Posterior vena cava (tissue), 2 donors: ENCODE measurements around the gene NGFR. TPM values are rescaled to one million over a fixed set of nuclear protein-coding genes. Genes with fewer than 3 reads are reported as not detected.
"Not testable (repeated sequence)": the region's sequence is repeated elsewhere in the genome, so short reads cannot be mapped to it uniquely, and the experiment has no call there.

Experiments used
- DNase-seq: peaks from one replicate; pipeline ENCODE4 v3.0.0-alpha.2; 2020; ENCODE audit warnings: low spot score
- intact Hi-C, 2 donors: fragments of 100-400 bp; cut with DNase I; formaldehyde crosslinking; loops; one replicate each; pipeline versions ENCODE4 v1.14.1 to v1.14.2; 2022 to 2023
- total RNA-seq, 2 donors: library from RNA; stranded (reverse); fragmentation: NEBNext Ultra II Directional; extraction: Animal tissue kit (Norgen Biotek cat#: 25700); gene quantifications; one replicate each; pipeline ENCODE4 v1.2.1, GENCODE V29; 2021
- donor health status: DM: yes; HTN: yes; CAD: no.
- donor health status: DM: yes; HTN: yes; CAD: no.

Gene NGFR
- total RNA-seq, 2 donors from 2014 or later = 35.7 to 69.9 TPM

DNA sequence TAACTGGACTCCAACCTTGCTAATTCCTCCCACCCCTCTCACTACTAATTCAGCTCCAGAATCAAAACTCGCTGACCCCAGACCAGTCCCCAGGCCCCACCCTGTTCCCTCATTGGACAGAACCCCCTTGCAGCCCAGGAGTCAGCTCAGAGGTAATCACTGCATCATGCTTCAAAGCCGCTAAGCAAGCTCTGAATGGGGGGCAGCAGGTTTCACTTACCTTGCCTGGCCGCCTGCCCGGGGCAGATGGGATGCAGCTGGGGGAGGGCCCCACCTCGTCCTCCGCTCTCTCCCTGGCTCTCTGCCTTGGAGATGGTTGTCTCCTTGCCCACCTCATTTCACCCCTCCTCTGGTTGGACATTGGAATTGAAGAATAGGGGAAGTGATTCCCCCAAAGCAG is 4.8 kb upstream of the NGFR start:
- intact Hi-C loops = no loop called here
- DNase-seq = no peak

DNA sequence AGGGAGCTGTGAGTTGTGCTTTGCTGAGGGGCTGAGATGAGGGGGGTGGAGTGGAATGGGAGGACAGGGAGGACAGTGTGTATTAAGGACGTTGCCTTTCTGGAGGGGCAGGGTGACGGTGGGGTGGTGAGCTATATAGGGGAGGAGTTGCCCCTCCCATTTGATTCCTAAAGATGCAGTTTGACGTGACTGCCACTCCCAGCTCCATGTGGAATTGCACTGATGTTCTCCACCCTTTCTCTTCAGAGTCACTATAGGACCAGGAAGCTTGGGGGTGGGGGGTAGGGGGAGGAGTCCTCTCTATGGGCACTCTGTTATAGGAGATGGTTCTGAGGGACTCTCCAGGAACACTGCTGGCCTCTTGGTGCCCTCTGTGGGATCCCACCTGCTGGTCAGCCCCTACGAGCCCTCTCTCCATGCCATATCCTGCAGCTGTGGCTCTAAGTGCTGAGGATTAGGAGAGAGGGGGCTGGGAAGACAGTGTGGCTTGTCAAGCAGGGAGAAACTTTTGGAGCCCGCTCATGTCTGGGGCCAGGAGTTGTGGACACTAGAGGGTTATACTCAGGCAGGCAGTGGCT is 3.8 kb upstream of the NGFR start:
- intact Hi-C loops = no loop called here

DNA sequence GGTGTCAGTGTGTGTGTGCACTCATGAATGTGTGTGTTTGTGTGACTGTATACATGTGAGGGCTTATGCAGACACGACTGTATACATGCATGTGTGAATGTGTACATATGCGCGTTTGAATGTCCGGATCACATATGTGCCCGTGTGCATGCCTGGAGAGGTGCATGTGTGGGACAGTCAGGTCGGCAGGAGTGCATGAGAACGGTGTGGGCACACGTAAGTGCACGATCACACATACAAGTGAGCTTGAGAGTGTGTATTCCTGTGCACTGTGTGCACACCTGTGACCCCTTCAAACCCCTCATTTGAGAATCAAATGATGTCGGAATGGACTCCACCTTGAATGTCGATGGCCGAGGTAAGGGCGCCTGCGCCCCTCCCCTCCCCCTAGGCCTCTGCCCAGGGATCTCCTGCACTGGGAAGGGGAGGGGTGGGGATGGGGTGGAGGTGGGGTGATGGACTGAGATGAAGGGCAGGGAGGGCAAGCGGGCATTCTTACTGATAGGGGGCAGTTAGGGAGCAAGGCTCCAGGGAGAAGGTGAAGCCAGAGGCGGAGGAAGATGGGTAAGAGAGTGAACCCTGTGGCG is 601 bp upstream of the NGFR start:
- intact Hi-C loops = no loop called here
- no peak for DNase-seq

More for the DNA sequence above, 3.8 kb upstream of the NGFR start:
- no peak for DNase-seq

DNA sequence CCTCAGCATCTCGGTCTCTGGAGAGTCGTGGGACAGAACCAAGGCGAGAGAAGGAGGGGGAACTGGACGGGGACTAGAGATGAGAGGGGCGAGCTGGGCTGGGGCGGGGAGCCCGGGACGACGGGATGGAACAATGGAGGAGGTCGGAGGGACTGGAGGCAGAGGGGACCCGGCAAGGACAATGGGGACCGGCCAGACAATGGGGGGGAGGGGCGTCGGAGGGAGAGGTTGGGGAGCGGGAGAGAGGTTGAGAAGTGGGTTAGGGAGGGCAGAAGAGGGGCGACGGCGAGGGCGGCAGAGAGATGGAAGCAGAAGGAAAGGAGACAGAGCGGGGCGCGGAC is 719 bp downstream of the NGFR start:
- no peak for DNase-seq
- intact Hi-C loops = loop anchor here (5.0 kb wide), 1 partner anchor 61 kb away; no protein-coding TSS in a partner anchor

DNA sequence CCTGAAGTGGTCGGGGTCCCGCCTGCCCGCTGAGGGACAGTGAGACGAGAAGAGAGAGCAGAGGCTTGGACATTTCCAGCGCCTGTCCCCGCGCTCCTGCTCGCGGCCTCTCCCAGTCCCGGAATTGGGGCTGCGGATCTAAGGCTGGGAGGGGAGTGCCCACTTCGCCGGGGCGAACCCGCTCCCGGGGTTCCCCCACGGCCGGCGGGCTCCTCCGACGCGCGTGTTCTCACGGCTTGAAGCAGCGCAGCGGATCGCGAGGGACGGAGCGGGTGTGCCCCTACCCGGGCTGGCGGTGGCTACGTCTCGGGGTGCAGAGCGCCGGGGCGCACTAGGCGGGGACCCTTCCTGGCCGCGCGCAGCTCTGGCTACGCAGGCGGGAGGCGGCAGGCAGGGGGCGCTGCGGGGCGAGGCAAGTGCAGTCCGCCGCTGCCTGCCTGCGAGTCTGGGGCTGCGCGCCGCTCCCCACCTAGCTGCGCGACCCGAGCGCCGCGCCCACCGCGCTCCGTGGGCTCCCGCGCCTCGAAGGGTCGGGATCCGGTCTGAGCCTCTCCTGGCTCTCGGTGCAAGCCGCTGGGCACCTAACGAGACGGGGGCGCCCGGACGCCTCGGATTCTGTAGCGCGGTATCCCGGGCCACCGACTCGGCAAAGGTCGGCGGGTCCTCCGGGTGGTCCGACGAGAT is 1.2 kb downstream of the NGFR start:
- intact Hi-C loops = loop anchor here (5.0 kb wide), 1 partner anchor 61 kb away; no protein-coding TSS in a partner anchor
- DNase-seq = peak; percentile 91

DNA sequence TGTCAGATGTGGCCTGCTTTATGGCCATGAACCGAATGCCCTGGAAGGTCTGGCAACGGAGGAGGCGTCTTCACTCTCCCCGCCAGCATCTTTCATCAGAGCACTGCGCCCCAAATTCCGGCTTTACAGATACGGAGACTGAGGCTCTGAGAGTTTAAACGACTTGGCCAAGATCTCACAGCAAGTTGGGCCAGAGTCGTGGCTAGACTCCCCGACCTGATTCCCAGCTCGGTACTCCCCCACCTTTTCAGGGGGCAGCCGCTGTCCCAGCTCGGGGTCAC is 1.7 kb downstream of the NGFR start:
- intact Hi-C loops = loop anchor here (5.0 kb wide), 1 partner anchor 60 kb away; no protein-coding TSS in a partner anchor
- no peak for DNase-seq

DNA sequence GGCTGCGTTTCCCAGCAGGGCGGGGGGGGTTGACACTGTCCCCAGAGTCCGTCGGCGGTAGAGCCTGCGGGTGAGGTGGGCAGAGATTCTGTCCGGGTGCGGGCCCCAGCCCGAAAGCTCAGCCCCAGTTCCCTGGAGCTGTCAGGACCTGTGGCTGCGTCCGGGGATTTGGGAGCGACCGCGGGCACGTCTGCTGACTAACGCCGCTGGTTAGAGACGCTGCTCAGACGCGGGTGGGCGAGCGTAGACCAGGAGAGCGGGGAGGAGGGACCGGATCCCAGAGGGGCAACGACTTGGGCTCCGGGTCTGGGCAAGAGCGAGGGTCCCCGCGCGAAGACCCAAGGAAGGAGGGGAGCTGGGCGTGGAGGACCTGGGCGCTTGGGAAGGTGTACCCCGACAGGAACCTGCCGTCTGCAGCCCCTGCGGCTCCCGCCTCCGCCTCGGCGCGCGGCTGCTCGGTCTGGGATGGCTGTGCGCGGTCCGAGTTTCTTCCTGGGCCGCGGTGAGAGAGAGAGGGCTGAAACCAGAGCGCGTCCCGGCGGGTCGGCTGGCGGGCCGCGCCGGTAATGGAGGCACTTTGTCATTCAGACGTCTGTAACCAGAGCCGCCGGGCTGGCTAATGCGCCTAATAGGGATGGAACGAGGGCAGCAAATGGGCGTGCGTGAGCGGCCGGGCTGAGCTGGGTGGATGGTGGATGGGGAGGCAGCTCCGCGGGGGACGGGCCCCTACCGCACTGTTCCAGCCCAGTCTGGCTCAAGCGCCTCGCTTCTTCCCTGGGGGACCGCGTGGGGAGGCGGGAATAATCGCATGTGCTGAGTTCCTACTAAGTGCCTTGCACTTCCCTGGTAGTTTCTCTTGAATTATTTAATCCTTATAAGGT is 2.3 kb downstream of the NGFR start:
- DNase-seq = peak; percentile 91
- intact Hi-C loops = loop anchor here (5.0 kb wide), 1 partner anchor 60 kb away; no protein-coding TSS in a partner anchor

DNA sequence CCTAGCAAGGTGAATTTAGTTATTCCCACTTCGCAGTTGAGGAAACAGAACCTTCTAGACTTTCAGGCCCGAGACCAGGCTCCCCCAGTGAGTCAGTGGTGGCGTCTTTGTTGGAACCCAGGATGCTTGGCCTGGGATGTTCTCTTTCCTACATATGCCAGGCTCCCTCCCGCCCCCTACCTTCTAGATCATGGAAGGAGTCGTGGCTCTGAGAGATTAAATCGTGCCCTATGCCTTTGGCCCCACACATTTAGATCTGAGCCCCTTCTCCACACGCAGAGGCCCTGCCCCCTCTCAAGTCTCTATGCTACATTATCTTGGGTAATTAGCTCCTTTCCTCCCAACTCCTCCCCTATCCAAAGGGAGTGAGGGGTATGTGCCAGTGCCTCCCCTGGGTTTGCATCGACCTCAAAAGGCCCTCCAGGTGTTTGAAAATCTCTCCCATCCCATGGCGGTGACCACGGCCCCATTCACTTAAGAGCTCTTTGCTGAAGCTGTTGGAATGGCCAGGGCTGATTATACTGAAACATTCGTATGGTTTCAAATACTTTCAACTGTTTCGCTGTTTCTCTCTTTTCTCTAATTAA is 3.0 kb downstream of the NGFR start:
- no peak for DNase-seq
- intact Hi-C loops = loop anchor here (5.0 kb wide), 1 partner anchor 59 kb away; no protein-coding TSS in a partner anchor

DNA sequence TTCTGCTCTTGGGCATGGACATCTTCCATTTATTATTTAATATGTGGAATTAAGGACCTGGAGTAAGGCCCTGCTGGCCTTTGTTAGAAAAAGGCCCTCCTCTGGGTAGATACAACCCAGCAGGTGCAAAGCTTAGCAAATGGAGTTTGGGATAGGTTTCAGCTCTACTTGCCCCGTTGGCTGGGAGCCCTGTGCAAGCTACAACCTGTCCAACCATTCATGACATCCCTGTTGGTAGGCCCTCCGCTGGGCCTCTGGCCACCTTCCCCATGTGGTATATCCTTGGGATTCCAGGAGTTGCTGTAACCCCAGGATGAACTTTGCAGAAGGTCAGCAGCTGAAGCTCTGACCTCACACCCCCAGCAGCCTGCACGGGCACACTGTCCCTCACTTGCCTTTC is 6.4 kb downstream of the NGFR start:
- DNase-seq = no peak
- intact Hi-C loops = no loop called here

DNA sequence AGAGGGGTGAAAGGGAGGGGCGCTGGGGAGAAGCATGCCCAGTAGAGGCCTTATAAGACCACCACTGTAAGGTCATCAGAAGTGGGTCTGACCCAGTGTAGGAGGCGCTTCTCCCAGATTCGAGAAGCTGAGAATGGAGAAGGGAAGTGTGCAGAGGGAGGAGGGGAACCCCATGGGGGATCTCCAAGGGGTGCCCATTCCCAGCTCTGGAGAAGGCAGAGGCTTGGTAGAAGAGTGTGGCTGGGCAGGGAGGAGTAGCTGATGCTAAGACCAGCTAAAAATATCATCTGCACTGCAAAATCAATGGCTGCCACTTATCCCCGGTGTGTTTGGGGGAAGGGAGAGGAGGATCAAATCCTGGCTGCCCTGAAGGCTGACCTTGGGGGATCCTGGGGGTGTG is 7.2 kb downstream of the NGFR start:
- DNase-seq = no peak
- intact Hi-C loops = no loop called here

DNA sequence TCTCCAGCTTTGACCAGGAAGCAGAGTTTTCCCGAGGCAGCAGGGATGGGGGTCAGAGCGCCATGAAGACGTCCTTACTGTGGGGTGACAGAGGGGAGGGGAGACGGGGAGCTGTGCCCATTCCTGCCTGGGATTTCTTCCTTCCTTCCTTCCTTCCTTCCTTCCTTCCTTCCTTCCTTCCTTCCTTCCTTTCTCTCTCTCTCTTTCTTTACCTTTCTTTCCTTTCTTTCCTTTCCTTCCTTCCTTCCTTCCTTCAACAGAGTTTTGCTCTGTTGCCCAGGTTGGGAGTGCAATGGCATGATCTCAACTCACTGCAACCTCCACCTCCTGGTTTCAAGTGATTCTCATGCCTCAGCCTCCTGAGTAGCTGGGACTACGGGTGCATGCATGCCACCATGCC is 7.6 kb downstream of the NGFR start:
- DNase-seq, intact Hi-C loops: not testable (repeated sequence)

DNA sequence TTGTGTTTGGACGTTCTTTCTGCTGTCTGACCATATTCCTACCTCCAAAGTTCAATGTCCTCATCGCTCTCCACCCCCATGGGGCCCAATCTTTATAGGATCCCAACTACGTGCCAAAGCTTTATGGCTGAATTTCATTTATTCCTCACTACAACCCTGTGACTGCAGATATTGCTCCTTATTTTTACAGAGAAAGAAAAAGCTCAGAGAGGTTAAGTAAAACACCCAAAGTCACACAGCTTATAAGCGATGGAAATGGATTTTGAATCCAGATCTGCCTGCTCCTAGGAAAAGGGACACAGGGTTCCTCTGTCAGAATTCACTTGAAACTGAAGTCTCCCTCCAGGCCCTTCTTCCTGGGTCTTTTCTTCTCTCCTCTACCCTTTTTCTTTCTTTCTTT is 9.3 kb downstream of the NGFR start:
- no peak for DNase-seq
- intact Hi-C loops = no loop called here

DNA sequence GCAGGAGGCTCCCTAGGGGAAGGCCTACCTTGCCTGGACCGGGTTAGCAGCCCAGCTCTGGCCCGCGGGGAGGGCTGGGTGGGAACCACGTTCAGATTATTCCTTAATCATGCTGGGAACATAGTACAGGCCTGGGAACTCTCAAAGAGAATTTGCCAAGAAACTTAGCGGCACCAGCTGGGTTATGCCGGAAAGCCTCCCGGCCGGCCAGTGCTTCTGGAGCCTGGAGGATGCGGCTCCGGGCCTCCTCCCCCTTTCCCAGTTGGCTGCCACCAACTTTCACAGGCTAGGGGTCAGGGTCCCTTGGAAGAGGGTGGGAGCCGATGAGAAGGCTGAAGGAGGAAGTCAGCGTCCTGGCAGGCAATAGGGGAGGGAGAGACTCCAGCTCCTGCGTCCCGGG is 10.8 kb downstream of the NGFR start:
- intact Hi-C loops = no loop called here
- no peak for DNase-seq

DNA sequence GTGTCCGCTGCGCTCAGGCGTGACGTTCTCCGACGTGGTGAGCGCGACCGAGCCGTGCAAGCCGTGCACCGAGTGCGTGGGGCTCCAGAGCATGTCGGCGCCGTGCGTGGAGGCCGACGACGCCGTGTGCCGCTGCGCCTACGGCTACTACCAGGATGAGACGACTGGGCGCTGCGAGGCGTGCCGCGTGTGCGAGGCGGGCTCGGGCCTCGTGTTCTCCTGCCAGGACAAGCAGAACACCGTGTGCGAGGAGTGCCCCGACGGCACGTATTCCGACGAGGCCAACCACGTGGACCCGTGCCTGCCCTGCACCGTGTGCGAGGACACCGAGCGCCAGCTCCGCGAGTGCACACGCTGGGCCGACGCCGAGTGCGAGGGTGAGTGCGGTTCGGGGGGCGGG is 11.2 kb downstream of the NGFR start:
- intact Hi-C loops = no loop called here
- DNase-seq = no peak

DNA sequence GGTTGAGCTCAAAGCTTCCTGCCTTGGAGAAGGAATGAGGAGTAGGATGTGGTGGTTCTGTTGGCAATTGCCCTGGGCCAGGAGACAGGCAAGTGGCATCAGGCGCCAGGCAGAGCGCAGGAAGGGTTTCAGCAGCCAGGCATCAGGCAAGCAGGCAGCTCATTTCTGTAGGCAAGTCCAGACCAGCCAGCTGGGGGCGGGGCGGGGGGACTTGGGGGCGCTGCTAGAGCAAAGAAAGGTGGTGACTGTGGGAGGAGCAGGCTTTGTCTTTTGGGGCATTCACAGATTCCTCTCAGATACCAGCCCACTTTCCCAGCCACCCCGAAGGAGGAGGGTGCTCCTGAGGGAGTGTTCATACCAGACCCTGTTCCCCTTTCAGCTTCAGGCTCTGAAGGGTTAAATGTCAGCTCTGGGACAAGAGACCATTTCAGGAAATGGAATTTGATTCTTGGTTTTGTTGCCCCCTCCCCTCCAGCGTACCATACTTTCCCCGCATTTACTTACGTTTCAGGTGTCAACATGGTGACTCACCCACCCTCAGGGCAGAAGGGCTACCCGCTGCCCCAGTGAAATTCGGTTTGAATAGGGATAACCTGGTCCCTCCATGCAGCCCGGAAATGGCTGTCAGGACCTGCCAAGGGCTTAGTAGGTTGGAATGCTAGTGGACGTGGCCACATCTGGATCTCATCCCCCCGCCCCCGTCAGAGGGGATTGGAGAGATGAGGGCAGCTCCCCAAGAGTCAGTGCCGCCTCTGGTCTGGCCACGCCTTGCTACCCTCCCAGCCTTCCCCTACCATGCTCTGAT is 13.2 kb downstream of the NGFR start:
- DNase-seq = no peak
- intact Hi-C loops = no loop called here

DNA sequence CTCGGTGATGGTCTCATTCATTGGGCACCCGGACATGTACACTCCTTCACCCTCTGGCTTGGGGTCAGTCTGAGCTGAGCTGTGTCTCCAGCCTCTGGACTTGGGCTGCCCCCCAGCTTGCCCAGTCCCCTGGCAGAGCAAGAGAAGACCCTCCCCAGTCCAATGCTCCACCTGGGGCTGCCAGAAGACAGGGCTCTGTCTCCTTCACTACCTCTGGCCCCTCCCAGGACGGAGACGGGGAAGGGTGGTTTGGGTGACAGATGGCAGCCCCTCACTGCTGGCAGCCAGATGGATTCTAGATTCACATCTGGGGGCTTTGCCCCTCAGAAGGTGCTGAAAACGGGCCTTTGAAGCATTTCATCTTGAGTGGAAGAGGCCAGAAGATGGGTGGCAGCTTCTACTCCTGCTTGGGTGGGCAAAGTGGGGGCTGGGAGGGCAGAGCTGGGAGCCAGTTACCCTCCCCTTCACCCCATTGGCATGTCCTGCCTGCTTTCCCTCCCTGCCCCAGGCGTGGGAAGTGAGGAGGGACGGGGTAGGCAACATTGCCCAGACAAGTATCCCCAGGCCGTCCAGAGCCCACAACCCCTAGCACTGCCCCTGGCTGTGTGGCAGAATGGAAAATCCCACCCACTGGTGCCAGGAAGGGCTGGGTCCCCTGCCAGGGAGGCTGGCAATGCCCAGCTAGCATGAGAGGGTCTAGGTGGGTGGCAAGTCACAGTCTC is 13.9 kb downstream of the NGFR start:
- intact Hi-C loops = no loop called here
- no peak for DNase-seq

DNA sequence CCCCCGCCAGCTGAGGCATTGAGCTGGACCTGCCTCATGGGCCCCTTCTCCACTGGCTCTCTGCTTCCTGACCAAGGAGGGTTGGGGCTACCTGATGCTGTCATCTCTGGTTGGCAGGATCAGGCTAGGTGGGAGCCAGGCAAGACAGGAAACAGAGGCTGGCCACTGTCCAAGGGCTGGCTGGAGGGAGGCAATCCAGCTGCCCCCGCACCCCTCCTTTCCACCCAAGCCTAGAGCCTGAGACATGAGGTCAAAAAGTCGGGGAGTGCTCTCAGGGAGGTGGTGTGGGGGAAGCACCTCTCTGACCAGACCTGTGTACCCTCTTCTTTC is 14.5 kb downstream of the NGFR start:
- no peak for DNase-seq
- intact Hi-C loops = no loop called here

DNA sequence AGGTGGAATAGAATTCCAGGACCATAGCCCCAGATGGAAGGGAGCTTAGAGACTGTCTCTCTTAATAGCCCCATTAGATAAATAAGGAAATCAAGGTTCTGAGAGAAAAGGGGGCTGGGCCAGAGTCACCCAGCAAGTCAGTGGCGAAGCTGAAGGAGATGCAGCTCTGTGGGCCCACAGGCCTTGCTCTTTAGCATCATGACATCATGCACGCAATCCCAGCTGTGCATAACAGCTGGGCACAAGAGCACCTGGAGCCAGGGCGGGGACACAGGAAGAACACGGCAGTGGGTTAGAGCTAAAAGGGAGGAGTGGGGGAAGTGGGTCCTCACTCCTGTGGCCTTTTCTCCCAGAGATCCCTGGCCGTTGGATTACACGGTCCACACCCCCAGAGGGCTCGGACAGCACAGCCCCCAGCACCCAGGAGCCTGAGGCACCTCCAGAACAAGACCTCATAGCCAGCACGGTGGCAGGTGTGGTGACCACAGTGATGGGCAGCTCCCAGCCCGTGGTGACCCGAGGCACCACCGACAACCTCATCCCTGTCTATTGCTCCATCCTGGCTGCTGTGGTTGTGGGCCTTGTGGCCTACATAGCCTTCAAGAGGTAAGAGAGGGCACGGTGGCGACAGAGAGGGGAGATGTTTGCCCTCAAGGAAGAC is 15.1 kb downstream of the NGFR start:
- intact Hi-C loops = no loop called here

More for the DNA sequence above, 15.1 kb downstream of the NGFR start:
- no peak for DNase-seq
